ENCODE measurements around the gene CTIF. TPM values are rescaled to one million over a fixed set of nuclear protein-coding genes. Genes with fewer than 3 reads are reported as not detected.

The CTIF gene
- polyA plus RNA-seq, 1 of the 3 experiments (the other 2 are of a cell fraction) = 47.2 TPM

GRCh38 chr18:48795696-48796095 lies 256.9 kb downstream of the CTIF start:
- Histone ChIP-seq H3K27me3 (ENCODE audit: insufficient read depth) (no peaks in the 10 kb centered on the region), H3K9me3 (no peaks in the 10 kb centered on the region), H3K9me2 (no peaks in the 10 kb centered on the region), H3K4me3 (ENCODE audit: low read depth in 2 of 2, low read length in 1 of 2) (no peak overlapping the region), H3K27ac (ENCODE audit: low read depth in 2 of 2, low read length in 1 of 2) (no peak overlapping the region), H3K4me2 (no peak overlapping the region), H3K79me2 (ENCODE audit: insufficient read depth) (no peaks in the 10 kb centered on the region; the same call in 1 of the 2 replicates), H3K9ac (no peak overlapping the region), H3K4me1 (ENCODE audit: control insufficient read depth in 1 of 2, insufficient read depth in 2 of 2, low read depth in 1 of 2, low read length in 1 of 2) (peaks cover 0 to 32% of the 10 kb centered on the region in 2 experiments; a peak in 2 of 4 replicates), H4K20me1 (ENCODE audit: insufficient read depth) (no peaks in the 10 kb centered on the region), H2AFZ (ENCODE audit: low read depth) (no peak overlapping the region), H3K36me3 (replicated peaks in 1 of 2; ENCODE audit: control insufficient read depth in 1 of 2, insufficient read depth in 2 of 2, low read length in 1 of 2) (peaks cover 9 to 37% of the 10 kb centered on the region in 2 experiments), H3F3A (replicated peaks; ENCODE audit: insufficient read depth) (no peaks in the 10 kb centered on the region)
- CTCF ChIA-PET = interaction anchor here (1.1 to 2.3 kb wide), 5 partner anchors 18 to 320 kb away, joined by 3 to 11 read pairs (median 4); no protein-coding TSS in a partner anchor
- no peak for DNase-seq
- TF ChIP-seq EP300 (IDR thresholded peaks at IDR 0.05; ENCODE audit: borderline replicate concordance in 1 of 2, low read depth in 1 of 2, low read length in 1 of 2) = no peak
- TF ChIP-seq SMC3 (IDR thresholded peaks at IDR 0.05; ENCODE audit: low read depth, low read length) = no peak
- TF ChIP-seq NRF1 (IDR thresholded peaks at IDR 0.05; ENCODE audit: low read depth, low read length) = no peak
- TF ChIP-seq GATA2 (CRISPR knock-in tag; IDR thresholded peaks at IDR 0.05) = no peak
- no peak for TF ChIP-seq TEAD4 (IDR thresholded peaks at IDR 0.05; ENCODE audit: borderline replicate concordance, insufficient read depth)
- TF ChIP-seq MAX (IDR thresholded peaks at IDR 0.05; ENCODE audit: low read depth) = no peak
- TF ChIP-seq NFIC (IDR thresholded peaks at IDR 0.05; ENCODE audit: borderline replicate concordance) = no peak
- TF ChIP-seq RCOR1 (IDR thresholded peaks at IDR 0.05; ENCODE audit: low read length) = no peak
- no peak for TF ChIP-seq TAF1 (IDR thresholded peaks at IDR 0.05; ENCODE audit: borderline replicate concordance, low read depth, low read length)
- TF ChIP-seq USF1 (IDR thresholded peaks at IDR 0.05; ENCODE audit: borderline replicate concordance, low read depth) = no peak
- no peak for TF ChIP-seq RFX5 (IDR thresholded peaks at IDR 0.05; ENCODE audit: low read length)
- no peak for TF ChIP-seq CHD2 (IDR thresholded peaks at IDR 0.05; ENCODE audit: low read length, partially characterized antibody)
- no peak for TF ChIP-seq SIN3A (IDR thresholded peaks at IDR 0.05; ENCODE audit: borderline replicate concordance, low read depth, low read length)
- TF ChIP-seq TCF12 (IDR thresholded peaks at IDR 0.05) = no peak
- no peak for TF ChIP-seq FOXJ3 (CRISPR knock-in tag; IDR thresholded peaks at IDR 0.05)
- POLR2A ChIA-PET = no interaction called here
- WGBS (ENCODE audit: low lambda C conversion rate) = 89% methylated on average over 4 of the region's 4 CpGs

- CTCF ChIA-PET = interaction anchor here (0.8 to 1.6 kb wide), 4 partner anchors 20 to 321 kb away, joined by 3 to 4 read pairs (median 4); no protein-coding TSS in a partner anchor
- POLR2A ChIA-PET = no interaction called here
- TF ChIP-seq YY1 (IDR thresholded peaks at IDR 0.05; ENCODE audit: low read depth) = no peak
- no peak for TF ChIP-seq RFX5 (IDR thresholded peaks at IDR 0.05; ENCODE audit: low read length)
- TF ChIP-seq, protein P1, sequence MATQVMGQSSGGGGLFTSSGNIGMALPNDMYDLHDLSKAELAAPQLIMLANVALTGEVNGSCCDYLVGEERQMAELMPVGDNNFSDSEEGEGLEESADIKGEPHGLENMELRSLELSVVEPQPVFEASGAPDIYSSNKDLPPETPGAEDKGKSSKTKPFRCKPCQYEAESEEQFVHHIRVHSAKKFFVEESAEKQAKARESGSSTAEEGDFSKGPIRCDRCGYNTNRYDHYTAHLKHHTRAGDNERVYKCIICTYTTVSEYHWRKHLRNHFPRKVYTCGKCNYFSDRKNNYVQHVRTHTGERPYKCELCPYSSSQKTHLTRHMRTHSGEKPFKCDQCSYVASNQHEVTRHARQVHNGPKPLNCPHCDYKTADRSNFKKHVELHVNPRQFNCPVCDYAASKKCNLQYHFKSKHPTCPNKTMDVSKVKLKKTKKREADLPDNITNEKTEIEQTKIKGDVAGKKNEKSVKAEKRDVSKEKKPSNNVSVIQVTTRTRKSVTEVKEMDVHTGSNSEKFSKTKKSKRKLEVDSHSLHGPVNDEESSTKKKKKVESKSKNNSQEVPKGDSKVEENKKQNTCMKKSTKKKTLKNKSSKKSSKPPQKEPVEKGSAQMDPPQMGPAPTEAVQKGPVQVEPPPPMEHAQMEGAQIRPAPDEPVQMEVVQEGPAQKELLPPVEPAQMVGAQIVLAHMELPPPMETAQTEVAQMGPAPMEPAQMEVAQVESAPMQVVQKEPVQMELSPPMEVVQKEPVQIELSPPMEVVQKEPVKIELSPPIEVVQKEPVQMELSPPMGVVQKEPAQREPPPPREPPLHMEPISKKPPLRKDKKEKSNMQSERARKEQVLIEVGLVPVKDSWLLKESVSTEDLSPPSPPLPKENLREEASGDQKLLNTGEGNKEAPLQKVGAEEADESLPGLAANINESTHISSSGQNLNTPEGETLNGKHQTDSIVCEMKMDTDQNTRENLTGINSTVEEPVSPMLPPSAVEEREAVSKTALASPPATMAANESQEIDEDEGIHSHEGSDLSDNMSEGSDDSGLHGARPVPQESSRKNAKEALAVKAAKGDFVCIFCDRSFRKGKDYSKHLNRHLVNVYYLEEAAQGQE (IDR thresholded peaks at IDR 0.05; ENCODE audit: low read depth, low read length) = no peak
- TF ChIP-seq RXRA (IDR thresholded peaks at IDR 0.05; ENCODE audit: borderline replicate concordance, low read depth) = no peak
- no peak for TF ChIP-seq TAF1 (IDR thresholded peaks at IDR 0.05; ENCODE audit: borderline replicate concordance, low read depth, low read length)
- TF ChIP-seq MXI1 (IDR thresholded peaks at IDR 0.05; ENCODE audit: low read depth, low read length) = no peak
- TF ChIP-seq IRF3 (IDR thresholded peaks at IDR 0.05; ENCODE audit: low read depth, low read length) = no peak
- TF ChIP-seq GABPA (IDR thresholded peaks at IDR 0.05; ENCODE audit: low read depth) = no peak
- TF ChIP-seq FOXJ3 (CRISPR knock-in tag; IDR thresholded peaks at IDR 0.05) = no peak
Observed at GRCh38 chr18:48796491-48797205, 257.8 kb downstream of the CTIF start.

More at GRCh38 chr18:48796491-48797205, 257.8 kb downstream of the CTIF start:
- no peaks in the 10 kb centered on the region; the same call in 1 of the 2 replicates for H3K79me2 ChIP-seq (ENCODE audit: insufficient read depth)
- no peak overlapping the region for H2AFZ ChIP-seq (ENCODE audit: low read depth)
- H3F3A ChIP-seq (replicated peaks; ENCODE audit: insufficient read depth) = no peaks in the 10 kb centered on the region
- no peaks in the 10 kb centered on the region for H3K9me2 ChIP-seq
- H3K27ac ChIP-seq (ENCODE audit: low read depth in 2 of 2, low read length in 1 of 2) = no peak overlapping the region
- peaks cover 0 to 36% of the 10 kb centered on the region in 2 experiments; a peak in 2 of 4 replicates for H3K4me1 ChIP-seq (ENCODE audit: control insufficient read depth in 1 of 2, insufficient read depth in 2 of 2, low read depth in 1 of 2, low read length in 1 of 2)
- no peaks in the 10 kb centered on the region for H3K27me3 ChIP-seq (ENCODE audit: insufficient read depth)
- H3K9ac ChIP-seq = no peak overlapping the region
- H3K36me3 ChIP-seq (replicated peaks in 1 of 2; ENCODE audit: control insufficient read depth in 1 of 2, insufficient read depth in 2 of 2, low read length in 1 of 2) = peaks cover 9 to 35% of the 10 kb centered on the region in 2 experiments
- H3K9me3 ChIP-seq = no peaks in the 10 kb centered on the region
- 91% methylated on average over 6 of the region's 6 CpGs for WGBS (ENCODE audit: low lambda C conversion rate)
- H3K4me3 ChIP-seq (ENCODE audit: low read depth in 2 of 2, low read length in 1 of 2) = no peak overlapping the region
- no peaks in the 10 kb centered on the region for H4K20me1 ChIP-seq (ENCODE audit: insufficient read depth)
- H3K4me2 ChIP-seq = no peak overlapping the region
- DNase-seq = no peak

All from SK-N-SH (cell line).